Placental epithelial cell (primary cell): ENCODE measurements around the gene HAT1. TPM values are rescaled to one million over a fixed set of nuclear protein-coding genes. Genes with fewer than 3 reads are reported as not detected.

Experiments
- total RNA-seq: library from RNA; depleted of rRNA; stranded (reverse); fragments of >200 nt; gene quantifications from 2 replicates; pipeline ENCODE4 v1.2.3, GENCODE V29; 2012

HAT1 gene
- 32.6 and 42.6 TPM in 2 replicates for total RNA-seq

GRCh38 chr2:171922230-171923022, at the start of gene HAT1:
TSS of gene HAT1 (plus strand) at chr2:171922461. CDS start at chr2:171922501, 40 bp downstream.

GRCh38 chr2:171893824-171894611, 28.2 kb upstream of the HAT1 start, which contains the start of gene SLC25A12:
TSS of gene SLC25A12 (minus strand) at chr2:171894244. CDS start at chr2:171894214, 30 bp downstream.

GRCh38 chr2:171999604-172000469, 77.6 kb downstream of the HAT1 start, which contains the start of gene METAP1D:
TSS of gene METAP1D (plus strand) at chr2:171999953. CDS start at chr2:171999970, 17 bp downstream.

Other genes with a start within 250 kb of the HAT1 start
- 106 and 118 TPM in 2 replicates for gene DYNC1I2, start 235.0 kb upstream of the HAT1 start, total RNA-seq
- gene SLC25A12, start 28.2 kb upstream of the HAT1 start, total RNA-seq: 8.2 and 26.8 TPM in 2 replicates
- 0.79 and 2.1 TPM in 2 replicates for gene METAP1D, start 77.5 kb downstream of the HAT1 start, total RNA-seq
- not detected in 2 replicates for gene DLX1, start 163.0 kb downstream of the HAT1 start, total RNA-seq
- not detected in 2 replicates for gene DLX2, start 180.4 kb downstream of the HAT1 start, total RNA-seq